H9 (cell line): ENCODE measurements around the gene NCR1. TPM values are rescaled to one million over a fixed set of nuclear protein-coding genes. Genes with fewer than 3 reads are reported as not detected.

Experiments
- DNase-seq: peaks from one replicate; pipeline ENCODE4 v3.0.0-alpha.2; 2017
- H2AFZ ChIP-seq: one replicate; pipeline ENCODE4 v1.6.1; 2013; ENCODE audit warnings: mild to moderate bottlenecking, low read length, control low read depth, moderate library complexity
- H2AK5ac ChIP-seq: 2 replicates; pipeline ENCODE4 v1.6.1; 2013; ENCODE audit warnings: low read length, control low read depth, mixed read lengths; ENCODE audit not compliant: insufficient read length
- H2BK120ac ChIP-seq: one replicate; pipeline ENCODE4 v1.6.1; 2013; ENCODE audit warnings: low read depth, mild to moderate bottlenecking, low read length, control low read depth, inconsistent platforms; ENCODE audit not compliant: poor library complexity, severe bottlenecking
- H2BK12ac ChIP-seq: 2 replicates; pipeline ENCODE4 v1.6.1; 2013; ENCODE audit warnings: low read length, control low read depth, mixed read lengths, low read depth; ENCODE audit not compliant: insufficient read length
- H2BK15ac ChIP-seq: 2 replicates; pipeline ENCODE4 v1.6.1; 2013; ENCODE audit warnings: low read depth, low read length, control low read depth
- H2BK20ac ChIP-seq: one replicate; pipeline ENCODE4 v1.6.1; 2013; ENCODE audit warnings: low read depth, mild to moderate bottlenecking, low read length, control low read depth, inconsistent platforms; ENCODE audit not compliant: poor library complexity, severe bottlenecking
- H2BK5ac ChIP-seq: 2 replicates; pipeline ENCODE4 v1.6.1; 2013; ENCODE audit warnings: low read length, control low read depth, mixed read lengths; ENCODE audit not compliant: insufficient read length
- H3K14ac ChIP-seq: 2 replicates; pipeline ENCODE4 v1.6.1; 2013; ENCODE audit warnings: low read length, control low read depth; ENCODE audit not compliant: insufficient read depth
- H3K18ac ChIP-seq: 2 replicates; pipeline ENCODE4 v1.6.1; 2013; ENCODE audit warnings: low read depth, mild to moderate bottlenecking, mixed read lengths, low read length, control low read depth; ENCODE audit not compliant: insufficient read length
- H3K23ac ChIP-seq: 2 replicates; pipeline ENCODE4 v1.6.1; 2013; ENCODE audit warnings: low read length, control low read depth, mixed read lengths, low read depth; ENCODE audit not compliant: insufficient read length
- H3K23me2 ChIP-seq: 2 replicates; pipeline ENCODE4 v1.6.1; 2013; ENCODE audit warnings: low read depth, mild to moderate bottlenecking, mixed read lengths, low read length, control low read depth; ENCODE audit not compliant: insufficient read length, poor library complexity, severe bottlenecking
- H3K27ac ChIP-seq: 2 replicates; pipeline ENCODE4 v1.5.1; 2013; ENCODE audit warnings: low read length, control low read depth, mixed read lengths, low read depth; ENCODE audit not compliant: insufficient read length
- H3K27me3 ChIP-seq: 2 replicates; pipeline ENCODE4 v1.6.1; 2013; ENCODE audit warnings: low read length, control low read depth, inconsistent platforms; ENCODE audit not compliant: insufficient read depth
- H3K4ac ChIP-seq: 2 replicates; pipeline ENCODE4 v1.6.1; 2013; ENCODE audit warnings: low read depth, mild to moderate bottlenecking, control low read depth, inconsistent platforms, low read length, moderate library complexity
- H3K4me1 ChIP-seq: 2 replicates; pipeline ENCODE4 v1.6.1; 2013; ENCODE audit warnings: low read length, control low read depth, inconsistent platforms; ENCODE audit not compliant: insufficient read depth
- H3K4me2 ChIP-seq: 2 replicates; pipeline ENCODE4 v1.6.1; 2013; ENCODE audit warnings: low read length, control low read depth, mixed read lengths; ENCODE audit not compliant: insufficient read length, insufficient read depth
- H3K56ac ChIP-seq: 2 replicates; pipeline ENCODE4 v1.6.1; 2013; ENCODE audit warnings: low read depth, mild to moderate bottlenecking, mixed read lengths, low read length, control low read depth; ENCODE audit not compliant: insufficient read length
- H3K79me1 ChIP-seq: 2 replicates; pipeline ENCODE4 v1.6.1; 2013; ENCODE audit warnings: low read depth, mild to moderate bottlenecking, moderate library complexity, low read length, control low read depth, inconsistent platforms; ENCODE audit not compliant: insufficient read depth, poor library complexity, severe bottlenecking
- H3K79me2 ChIP-seq: 2 replicates; pipeline ENCODE4 v1.6.1; 2013; ENCODE audit warnings: low read length, control low read depth, inconsistent platforms; ENCODE audit not compliant: insufficient read depth
- H3K9ac ChIP-seq: 2 replicates; pipeline ENCODE4 v1.6.1; 2013; ENCODE audit warnings: low read length, control low read depth, mixed read lengths; ENCODE audit not compliant: insufficient read length; ENCODE audit errors: extremely low read depth
- H3K9me3 ChIP-seq: one replicate; pipeline ENCODE4 v1.6.1; 2013; ENCODE audit warnings: low read depth, low read length, inconsistent platforms; ENCODE audit not compliant: control insufficient read depth
- H3T11ph ChIP-seq: one replicate; pipeline ENCODE4 v1.6.1; 2013; ENCODE audit warnings: mild to moderate bottlenecking, low read length, control low read depth, inconsistent platforms
- H4K20me1 ChIP-seq: one replicate; pipeline ENCODE4 v1.6.1; 2013; ENCODE audit not compliant: control insufficient read depth, insufficient read length, insufficient read depth
- H4K5ac ChIP-seq: 2 replicates; pipeline ENCODE4 v1.6.1; 2013; ENCODE audit warnings: low read depth, mild to moderate bottlenecking, mixed read lengths, low read length, control low read depth; ENCODE audit not compliant: insufficient read length
- H4K8ac ChIP-seq: replicated peaks from 2 replicates; pipeline ENCODE4 v1.6.1; 2013; ENCODE audit warnings: low read length, control low read depth, mixed read lengths, low read depth; ENCODE audit not compliant: insufficient read length
- H4K91ac ChIP-seq: 2 replicates; pipeline ENCODE4 v1.6.1; 2013; ENCODE audit warnings: low read depth, mild to moderate bottlenecking, moderate library complexity, mixed read lengths, low read length, control low read depth; ENCODE audit not compliant: insufficient read length
- H3K27ac Mint-ChIP-seq, 3 experiments: 2 replicates in 2 of 3; 3 replicates in 1 of 3; pipeline ENCODE4 v1.8.0; 2020 to 2021; ENCODE audit warnings: mixed read lengths in 3 of 3, mild to moderate bottlenecking in 1 of 3, moderate library complexity in 1 of 3
- H3K27me3 Mint-ChIP-seq: 2 replicates; pipeline ENCODE4 v1.8.0; 2021; ENCODE audit warnings: low read depth, mild to moderate bottlenecking, moderate library complexity, mixed read lengths
- H3K36me3 Mint-ChIP-seq, 3 experiments: 2 replicates in 2 of 3; 3 replicates in 1 of 3; pipeline ENCODE4 v1.8.0; 2020 to 2021; ENCODE audit warnings: low read depth in 3 of 3, mixed read lengths in 3 of 3; ENCODE audit not compliant: insufficient read depth in 1 of 3
- H3K4me1 Mint-ChIP-seq, 2 experiments: 2 replicates each; pipeline ENCODE4 v1.8.0; 2020; ENCODE audit warnings: mixed read lengths in 2 of 2
- H3K4me3 Mint-ChIP-seq, 2 experiments: 2 replicates in 1 of 2; 3 replicates in 1 of 2; pipeline ENCODE4 v1.8.0; 2020 to 2021; ENCODE audit warnings: mild to moderate bottlenecking in 2 of 2, mixed read lengths in 2 of 2, moderate library complexity in 1 of 2
- H3K9me3 Mint-ChIP-seq, 2 experiments: 2 replicates in 1 of 2; 3 replicates in 1 of 2; pipeline ENCODE4 v1.8.0; 2020; ENCODE audit warnings: mild to moderate bottlenecking in 2 of 2, mixed read lengths in 2 of 2, moderate library complexity in 1 of 2
- CTCF ChIP-seq: fragments of 200-600 bp; sonication (generic); conservative IDR thresholded peaks from 3 replicates; pipeline ENCODE4 v1.8.0; 2021; ENCODE audit warnings: antibody characterized with exemption, mild to moderate bottlenecking
- WGBS: extraction: QIAGEN DNeasy Blood & Tissue Kit; methylation state at CpG from one replicate; pipeline ENCODE4 v1.1.7; 2013; ENCODE audit warnings: missing lambda C conversion rate, low lambda C conversion rate, mixed read lengths; ENCODE audit not compliant: insufficient read length; ENCODE audit errors: extremely low coverage; 5-methylcytosine and 5-hydroxymethylcytosine counted together
- total RNA-seq: library from RNA; stranded (reverse); gene quantifications from 2 replicates; pipeline ENCODE4 v1.2.1, GENCODE V29; 2021

Gene NCR1
- total RNA-seq, 1 experiment from 2014 or later, result 2.0 TPM

GRCh38 chr19:54882758-54883157 lies 23.2 kb upstream of the NCR1 start:
- H3K4ac ChIP-seq, result no peak overlapping the region
- Mint-ChIP-seq H3K36me3 (peaks cover 0 to 5% (median 0%) of the 10 kb centered on the region in 3 experiments; a peak in 3 of 7 replicates), H3K27ac (no peak overlapping the region; a peak in 1 of 7 replicates), H3K4me3 (no peak overlapping the region), H3K27me3 (peaks cover 34% of the 10 kb centered on the region), H3K4me1 (peaks cover 0 to 10% of the 10 kb centered on the region in 2 experiments; a peak in 2 of 4 replicates), H3K9me3 (peaks cover 7 to 94% of the 10 kb centered on the region in 2 experiments)
- H3K14ac ChIP-seq, result no peak overlapping the region
- H2BK20ac ChIP-seq, result no peak overlapping the region
- H3K9ac ChIP-seq, result no peak overlapping the region
- no peak overlapping the region for H4K91ac ChIP-seq
- no peak overlapping the region for H3K4me2 ChIP-seq
- H2AK5ac ChIP-seq, result no peak overlapping the region
- TF ChIP-seq CTCF, result peak; percentile 25; the same call in 2 of the 3 replicates
- no peak for DNase-seq
- no peak overlapping the region for H2BK120ac ChIP-seq
- H3K23ac ChIP-seq, result no peak overlapping the region
- no peak overlapping the region for H2BK5ac ChIP-seq
- no peak overlapping the region for H2BK12ac ChIP-seq
- no peaks in the 10 kb centered on the region for H3K79me2 ChIP-seq
- no peaks in the 10 kb centered on the region for H3K27me3 ChIP-seq
- H3T11ph ChIP-seq, result no peak overlapping the region
- no peaks in the 10 kb centered on the region for H3K9me3 ChIP-seq
- no peaks in the 10 kb centered on the region for H3K23me2 ChIP-seq
- no peak overlapping the region for H3K56ac ChIP-seq
- H4K8ac ChIP-seq, result no peak overlapping the region
- H3K79me1 ChIP-seq, result no peaks in the 10 kb centered on the region
- H3K18ac ChIP-seq, result no peak overlapping the region
- no peak overlapping the region for H2AFZ ChIP-seq
- H4K5ac ChIP-seq, result no peak overlapping the region
- no peaks in the 10 kb centered on the region for H4K20me1 ChIP-seq
- no peaks in the 10 kb centered on the region for H3K4me1 ChIP-seq
- H3K27ac ChIP-seq, result no peak overlapping the region
- no CpG with 5 or more reads among the region's 7 CpGs for WGBS
- no peak overlapping the region for H2BK15ac ChIP-seq
